ENCODE data around the gene TOPBP1. TPM values are rescaled to one million over a fixed set of nuclear protein-coding genes. Genes with fewer than 3 reads are reported as not detected.

The TOPBP1 gene
- total RNA-seq, 1 donor from 2014 or later: 18.2 TPM

GRCh38 chr3:133641254-133641653 lies 20.5 kb downstream of the TOPBP1 start:
- ATAC-seq (no peak), DNase-seq (no peak)
- Histone ChIP-seq H3K4me1 (no peaks in the 10 kb centered on the region), H3K27ac (no peak overlapping the region), H3K9me3 (no peaks in the 10 kb centered on the region), H3K4me3 (no peak overlapping the region), H3K36me3 (peaks cover 85% of the 10 kb centered on the region), H3K27me3 (ENCODE audit: low read depth) (no peaks in the 10 kb centered on the region)
- no peak for TF ChIP-seq CTCF (IDR thresholded peaks at IDR 0.05)
- intact Hi-C loops (cut with DNase I): no loop called here

- Histone ChIP-seq H3K27ac (no peak overlapping the region), H3K4me1 (no peaks in the 10 kb centered on the region), H3K9me3 (no peaks in the 10 kb centered on the region), H3K4me3 (no peak overlapping the region), H3K36me3 (peaks cover 94% of the 10 kb centered on the region), H3K27me3 (ENCODE audit: low read depth) (no peaks in the 10 kb centered on the region)
- DNase-seq (no peak), ATAC-seq (no peak)
- intact Hi-C loops (cut with DNase I): no loop called here
- TF ChIP-seq CTCF (IDR thresholded peaks at IDR 0.05): no peak
Measured at GRCh38 chr3:133633439-133633838, 28.3 kb downstream of the TOPBP1 start.

GRCh38 chr3:133629146-133629545 lies 32.6 kb downstream of the TOPBP1 start:
- Histone ChIP-seq H3K9me3 (no peaks in the 10 kb centered on the region), H3K27ac (no peak overlapping the region), H3K36me3 (peaks cover 97% of the 10 kb centered on the region), H3K4me1 (no peaks in the 10 kb centered on the region), H3K27me3 (ENCODE audit: low read depth) (no peaks in the 10 kb centered on the region), H3K4me3 (no peak overlapping the region)
- no peak for DNase-seq
- no peak for ATAC-seq
- TF ChIP-seq CTCF (IDR thresholded peaks at IDR 0.05): no peak
- intact Hi-C loops (cut with DNase I): no loop called here

GRCh38 chr3:133627789-133628188 lies 34.0 kb downstream of the TOPBP1 start:
- no peak for ATAC-seq
- no peak for DNase-seq
- no peaks in the 10 kb centered on the region for H3K4me1 ChIP-seq
- H3K4me3 ChIP-seq: no peak overlapping the region
- no peaks in the 10 kb centered on the region for H3K9me3 ChIP-seq
- no peak overlapping the region for H3K27ac ChIP-seq
- H3K27me3 ChIP-seq (ENCODE audit: low read depth): no peaks in the 10 kb centered on the region
- intact Hi-C loops (cut with DNase I): no loop called here
- TF ChIP-seq CTCF (IDR thresholded peaks at IDR 0.05): no peak
- peaks cover 96% of the 10 kb centered on the region for H3K36me3 ChIP-seq

GRCh38 chr3:133620066-133620784 lies 41.5 kb downstream of the TOPBP1 start:
- intact Hi-C loops (cut with DNase I): no loop called here
- DNase-seq (no peak), ATAC-seq (peak in 1 of 2 donors; percentile 9)
- H3K9me3 ChIP-seq: no peaks in the 10 kb centered on the region
- no peak for TF ChIP-seq CTCF (IDR thresholded peaks at IDR 0.05)
- no peak overlapping the region for H3K4me3 ChIP-seq
- H3K27me3 ChIP-seq (ENCODE audit: low read depth): no peaks in the 10 kb centered on the region
- peaks cover 90% of the 10 kb centered on the region for H3K36me3 ChIP-seq
- no peaks in the 10 kb centered on the region for H3K4me1 ChIP-seq
- H3K27ac ChIP-seq: no peak overlapping the region
